ENCODE results near the gene RASGRF1. TPM values are rescaled to one million over a fixed set of nuclear protein-coding genes. Genes with fewer than 3 reads are reported as not detected.

Gene RASGRF1
- total RNA-seq, 1 donor from 2014 or later = 0.31 TPM

DNA sequence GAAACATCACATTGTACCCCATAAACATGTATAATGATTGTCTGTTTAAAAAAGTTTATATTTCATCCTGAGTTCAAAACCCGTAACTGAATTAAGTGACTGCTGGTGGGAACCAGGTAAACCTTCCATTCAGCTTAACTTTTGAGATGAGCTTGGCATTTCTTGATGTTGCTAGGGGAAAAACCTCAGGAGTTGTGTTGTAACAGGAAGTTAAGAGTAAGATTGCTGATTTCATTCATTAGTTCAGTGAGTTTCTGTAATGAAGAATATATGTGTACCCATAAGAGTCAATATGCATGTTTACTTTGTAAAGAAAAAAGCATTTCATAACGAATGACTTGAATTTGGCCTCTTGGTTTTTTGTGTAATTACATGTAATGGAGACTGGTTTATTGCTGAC is 178.3 kb downstream of the RASGRF1 start:
- no peak for DNase-seq

- no peak for DNase-seq
Measured at GRCh38 chr15:78910271-78910670, 180.3 kb downstream of the RASGRF1 start.

Other genes with a start within 250 kb of the RASGRF1 start
- gene MORF4L1, start 217.9 kb downstream of the RASGRF1 start, total RNA-seq = 604 TPM
- gene CTSH, start 145.7 kb downstream of the RASGRF1 start, total RNA-seq = 43.0 TPM
- gene ANKRD34C, start 191.9 kb upstream of the RASGRF1 start, total RNA-seq = 0.21 TPM
- gene TMED3, start 220.3 kb upstream of the RASGRF1 start, total RNA-seq = 41.3 TPM